Stimulated activated naive CD8-positive, alpha-beta T cell treated with anti-CD3 and anti-CD28 coated beads, Interleukin-15, Interleukin-2, amounts not matched to agents 100 ng/mL and 50 ng/mL, for 24 hours (primary cell): Measurements from ENCODE around the gene MOGAT2.

Experiments used
- H3K27ac Mint-ChIP-seq: one replicate; pipeline ENCODE4 v1.8.0; 2021; ENCODE audit warnings: mild to moderate bottlenecking, mixed read lengths
- H3K27me3 Mint-ChIP-seq: one replicate; pipeline ENCODE4 v1.8.0; 2021; ENCODE audit warnings: mixed read lengths
- H3K36me3 Mint-ChIP-seq: one replicate; pipeline ENCODE4 v1.8.0; 2021; ENCODE audit warnings: low read depth, mixed read lengths
- H3K4me1 Mint-ChIP-seq: one replicate; pipeline ENCODE4 v1.8.0; 2021; ENCODE audit warnings: low read depth, mixed read lengths
- H3K4me3 Mint-ChIP-seq: one replicate; pipeline ENCODE4 v1.8.0; 2021; ENCODE audit warnings: mild to moderate bottlenecking, mixed read lengths
- H3K9me3 Mint-ChIP-seq: one replicate; pipeline ENCODE4 v1.8.0; 2021; ENCODE audit warnings: mixed read lengths

Gene MOGAT2

GRCh38 chr11:75777461-75778110, 59.9 kb downstream of the MOGAT2 start:
- no peak overlapping the region for H3K4me3 Mint-ChIP-seq
- H3K27ac Mint-ChIP-seq: no peak overlapping the region
- no peaks in the 10 kb centered on the region for H3K36me3 Mint-ChIP-seq

GRCh38 chr11:75778962-75779361, 61.3 kb downstream of the MOGAT2 start:
- H3K27me3 Mint-ChIP-seq: no peaks in the 10 kb centered on the region
- no peak overlapping the region for H3K27ac Mint-ChIP-seq
- no peaks in the 10 kb centered on the region for H3K36me3 Mint-ChIP-seq
- H3K4me1 Mint-ChIP-seq: peaks cover 15% of the 10 kb centered on the region
- H3K9me3 Mint-ChIP-seq: no peaks in the 10 kb centered on the region
- no peak overlapping the region for H3K4me3 Mint-ChIP-seq

More at GRCh38 chr11:75777461-75778110, 59.9 kb downstream of the MOGAT2 start:
- Mint-ChIP-seq H3K4me1 (peaks cover 24% of the 10 kb centered on the region), H3K9me3 (no peaks in the 10 kb centered on the region), H3K27me3 (no peaks in the 10 kb centered on the region)

- H3K4me1 Mint-ChIP-seq: peaks cover 15% of the 10 kb centered on the region
- H3K27ac Mint-ChIP-seq: no peak overlapping the region
- no peaks in the 10 kb centered on the region for H3K9me3 Mint-ChIP-seq
- H3K36me3 Mint-ChIP-seq: no peaks in the 10 kb centered on the region
- no peak overlapping the region for H3K4me3 Mint-ChIP-seq
- H3K27me3 Mint-ChIP-seq: no peaks in the 10 kb centered on the region
Measured at GRCh38 chr11:75779960-75780359, 62.3 kb downstream of the MOGAT2 start.

GRCh38 chr11:75780888-75781287, 63.2 kb downstream of the MOGAT2 start:
- H3K4me3 Mint-ChIP-seq: no peak overlapping the region
- no peaks in the 10 kb centered on the region for H3K36me3 Mint-ChIP-seq
- no peak overlapping the region for H3K27ac Mint-ChIP-seq
- peaks cover 15% of the 10 kb centered on the region for H3K4me1 Mint-ChIP-seq
- no peaks in the 10 kb centered on the region for H3K27me3 Mint-ChIP-seq
- no peaks in the 10 kb centered on the region for H3K9me3 Mint-ChIP-seq

- Mint-ChIP-seq H3K36me3 (no peaks in the 10 kb centered on the region), H3K27ac (no peak overlapping the region), H3K4me3 (no peak overlapping the region), H3K9me3 (no peaks in the 10 kb centered on the region), H3K4me1 (peaks cover 15% of the 10 kb centered on the region), H3K27me3 (no peaks in the 10 kb centered on the region)
Measured at GRCh38 chr11:75781296-75781695, 63.7 kb downstream of the MOGAT2 start.

- H3K27ac Mint-ChIP-seq: no peak overlapping the region
- no peak overlapping the region for H3K4me3 Mint-ChIP-seq
- no peaks in the 10 kb centered on the region for H3K36me3 Mint-ChIP-seq
- H3K9me3 Mint-ChIP-seq: no peaks in the 10 kb centered on the region
- H3K4me1 Mint-ChIP-seq: peaks cover 15% of the 10 kb centered on the region
- no peaks in the 10 kb centered on the region for H3K27me3 Mint-ChIP-seq
Measured at GRCh38 chr11:75781831-75782230, 64.2 kb downstream of the MOGAT2 start.
